ENCODE results near the gene SMCO2.
A peak's percentile ranks its signal among the peaks of the same experiment; 100 is the strongest.

The SMCO2 gene

DNA sequence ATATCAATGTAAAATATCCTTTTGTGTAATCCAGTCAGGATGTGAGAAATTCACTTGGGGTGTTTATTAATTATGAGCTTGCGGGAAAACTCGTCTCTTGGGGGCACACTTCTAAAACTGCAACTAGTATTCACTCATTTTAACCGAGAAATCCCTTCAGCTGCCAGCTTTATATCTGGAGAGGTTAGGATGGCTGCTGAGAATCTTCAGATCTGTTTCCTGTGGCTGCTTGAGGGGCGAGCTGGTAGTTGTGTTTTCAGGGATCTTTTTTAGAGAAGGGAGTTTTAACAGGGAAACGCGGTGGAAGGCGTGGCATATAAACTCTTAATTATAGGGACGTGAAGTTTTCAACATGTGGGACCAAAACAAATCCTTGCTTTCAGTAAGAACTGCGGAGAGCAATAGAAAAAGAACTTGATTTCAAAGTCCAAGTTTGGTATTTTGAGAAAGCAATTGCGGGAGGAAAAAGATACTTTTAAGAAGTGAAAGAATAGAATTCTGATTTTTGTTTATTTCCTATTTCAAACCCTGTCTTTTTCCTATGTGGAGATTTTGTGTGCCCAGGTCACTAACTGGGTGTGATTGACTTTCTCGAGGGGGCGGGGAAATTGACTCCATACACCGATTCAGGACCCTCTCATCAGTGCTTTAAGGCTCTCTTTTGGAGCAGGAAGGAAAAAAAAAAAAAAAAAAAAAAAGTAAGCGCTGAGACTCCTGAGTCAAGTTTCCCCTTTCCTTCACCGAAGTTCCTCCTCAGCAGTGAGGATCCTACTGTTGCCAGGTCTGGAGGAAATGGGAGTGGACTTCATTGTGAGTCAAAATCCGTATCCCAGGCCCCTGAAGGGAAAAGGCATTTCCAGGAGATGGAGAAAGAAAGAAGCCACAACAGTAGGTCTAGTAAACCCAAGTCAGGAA, 78.6 kb downstream of the SMCO2 start:
- TF ChIP-seq JUND (IDR thresholded peaks at IDR 0.05; ENCODE audit: low read depth), result no peak
- peak in 1 of 2 experiments; percentile 9 for DNase-seq (ENCODE audit: low read depth in 1 of 2, low spot score in 1 of 2)
- in situ Hi-C loops (cut with HindIII; ENCODE audit: low pct_unique_long_range_greater_than_20kb, low sequenced_read_pairs), result no loop called here

GRCh38 chr12:27527512-27527911, 81.0 kb downstream of the SMCO2 start:
- no peak for TF ChIP-seq JUND (IDR thresholded peaks at IDR 0.05; ENCODE audit: low read depth)
- in situ Hi-C loops (cut with HindIII; ENCODE audit: low pct_unique_long_range_greater_than_20kb, low sequenced_read_pairs), result no loop called here
- no peak for DNase-seq (ENCODE audit: low read depth in 1 of 2, low spot score in 1 of 2)

DNA sequence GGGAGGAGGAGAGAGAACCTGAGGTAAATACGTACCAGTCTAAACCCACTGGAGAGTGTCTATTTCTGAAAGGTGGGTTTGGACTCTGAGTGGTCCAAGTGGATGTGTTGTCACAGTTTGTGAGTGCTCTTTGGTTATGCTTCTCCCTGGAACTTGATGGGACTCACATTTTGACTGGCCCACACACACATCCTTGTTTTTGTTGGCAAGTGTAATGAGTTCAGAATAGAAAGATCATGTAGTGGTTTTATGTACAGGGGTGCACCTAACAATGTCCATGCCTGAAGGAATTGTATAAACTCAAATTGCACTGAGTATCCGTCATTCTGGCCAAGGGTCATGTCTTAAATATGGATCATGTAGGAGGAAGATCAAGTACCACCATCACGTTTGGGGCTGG, 82.3 kb downstream of the SMCO2 start:
- in situ Hi-C loops (cut with HindIII; ENCODE audit: low pct_unique_long_range_greater_than_20kb, low sequenced_read_pairs), result no loop called here
- no peak for TF ChIP-seq JUND (IDR thresholded peaks at IDR 0.05; ENCODE audit: low read depth)
- DNase-seq (ENCODE audit: low read depth in 1 of 2, low spot score in 1 of 2), result no peak

- in situ Hi-C loops (cut with HindIII; ENCODE audit: low pct_unique_long_range_greater_than_20kb, low sequenced_read_pairs), result no loop called here
- no peak for TF ChIP-seq JUND (IDR thresholded peaks at IDR 0.05; ENCODE audit: low read depth)
Observed at GRCh38 chr12:27530157-27530922, 83.8 kb downstream of the SMCO2 start.

DNA sequence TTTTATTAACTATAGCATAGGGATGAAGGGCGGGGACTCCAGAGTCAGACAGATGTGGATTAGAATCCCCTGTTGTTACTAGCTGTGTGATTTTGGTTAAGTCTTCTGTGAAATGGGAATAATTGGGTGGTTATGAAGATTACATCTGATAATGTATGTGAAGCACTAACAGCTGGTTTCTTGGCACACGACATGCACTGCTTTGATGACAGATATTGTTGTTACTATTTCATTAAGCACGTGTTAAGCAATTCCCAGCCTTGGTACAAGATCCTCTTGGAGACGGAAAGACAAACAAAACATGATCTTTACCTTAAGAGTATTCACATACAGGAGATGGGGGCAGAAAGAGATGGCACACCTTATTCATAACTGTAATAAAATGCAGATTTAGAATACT, 85.4 kb downstream of the SMCO2 start:
- in situ Hi-C loops (cut with HindIII; ENCODE audit: low pct_unique_long_range_greater_than_20kb, low sequenced_read_pairs), result no loop called here
- no peak for TF ChIP-seq JUND (IDR thresholded peaks at IDR 0.05; ENCODE audit: low read depth)
- no peak for DNase-seq (ENCODE audit: low read depth in 1 of 2, low spot score in 1 of 2)

More at GRCh38 chr12:27530157-27530922, 83.8 kb downstream of the SMCO2 start:
- DNase-seq (ENCODE audit: low read depth in 1 of 2, low spot score in 1 of 2), result no peak

GRCh38 chr12:27534060-27534764, 87.7 kb downstream of the SMCO2 start:
- no peak for DNase-seq (ENCODE audit: low read depth in 1 of 2, low spot score in 1 of 2)
- in situ Hi-C loops (cut with HindIII; ENCODE audit: low pct_unique_long_range_greater_than_20kb, low sequenced_read_pairs), result no loop called here
- TF ChIP-seq JUND (IDR thresholded peaks at IDR 0.05; ENCODE audit: low read depth), result no peak

DNA sequence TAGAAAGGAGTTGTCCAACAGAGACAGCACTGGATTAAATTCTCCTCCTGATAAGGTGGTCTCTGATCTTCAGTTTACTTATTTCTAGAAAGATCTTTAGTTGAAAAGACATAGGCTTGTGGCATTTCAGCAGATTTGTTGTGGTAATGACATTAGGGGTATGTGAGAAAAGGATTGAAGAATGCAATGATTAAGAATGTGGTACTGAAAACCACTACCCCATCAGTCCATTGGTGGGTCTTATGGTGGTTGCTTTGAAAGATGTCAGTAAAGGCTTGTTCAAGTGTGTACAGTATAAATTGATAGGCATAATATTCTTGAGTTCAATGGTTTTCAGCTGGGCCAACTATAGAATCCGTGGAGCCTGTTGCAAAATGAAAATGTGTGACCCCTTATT, 88.2 kb downstream of the SMCO2 start:
- in situ Hi-C loops (cut with HindIII; ENCODE audit: low pct_unique_long_range_greater_than_20kb, low sequenced_read_pairs), result no loop called here
- no peak for DNase-seq (ENCODE audit: low read depth in 1 of 2, low spot score in 1 of 2)
- TF ChIP-seq JUND (IDR thresholded peaks at IDR 0.05; ENCODE audit: low read depth), result no peak

DNA sequence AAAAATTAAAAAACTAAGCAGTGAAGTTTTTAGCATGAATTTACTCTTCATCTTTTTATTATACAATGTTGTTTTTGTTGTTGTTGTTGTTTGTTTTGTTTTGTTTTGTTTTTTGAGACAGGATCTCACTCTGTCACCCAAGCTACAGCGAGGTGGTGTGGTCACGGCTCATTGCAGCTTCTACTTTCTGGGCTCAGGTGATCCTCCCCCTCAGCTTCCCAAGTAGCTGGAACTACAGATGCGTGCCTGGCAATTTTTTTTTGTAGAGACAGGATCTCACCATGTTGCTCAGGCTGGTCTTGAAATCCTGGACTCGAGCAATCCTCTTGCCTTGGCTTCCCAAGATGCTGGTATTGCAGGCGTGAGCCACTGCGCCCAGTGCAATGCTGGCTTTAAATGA, 88.8 kb downstream of the SMCO2 start:
- in situ Hi-C loops (cut with HindIII; ENCODE audit: low pct_unique_long_range_greater_than_20kb, low sequenced_read_pairs), result no loop called here
- no peak for DNase-seq (ENCODE audit: low read depth in 1 of 2, low spot score in 1 of 2)
- TF ChIP-seq JUND (IDR thresholded peaks at IDR 0.05; ENCODE audit: low read depth), result no peak

GRCh38 chr12:27537855-27538675, 91.5 kb downstream of the SMCO2 start:
- in situ Hi-C loops (cut with HindIII; ENCODE audit: low pct_unique_long_range_greater_than_20kb, low sequenced_read_pairs), result no loop called here
- TF ChIP-seq JUND (IDR thresholded peaks at IDR 0.05; ENCODE audit: low read depth), result no peak
- no peak for DNase-seq (ENCODE audit: low read depth in 1 of 2, low spot score in 1 of 2)

GRCh38 chr12:27539191-27539631, 92.7 kb downstream of the SMCO2 start:
- in situ Hi-C loops (cut with HindIII; ENCODE audit: low pct_unique_long_range_greater_than_20kb, low sequenced_read_pairs), result no loop called here
- no peak for DNase-seq (ENCODE audit: low read depth in 1 of 2, low spot score in 1 of 2)
- no peak for TF ChIP-seq JUND (IDR thresholded peaks at IDR 0.05; ENCODE audit: low read depth)

- no peak for TF ChIP-seq JUND (IDR thresholded peaks at IDR 0.05; ENCODE audit: low read depth)
- in situ Hi-C loops (cut with HindIII; ENCODE audit: low pct_unique_long_range_greater_than_20kb, low sequenced_read_pairs), result no loop called here
- DNase-seq (ENCODE audit: low read depth in 1 of 2, low spot score in 1 of 2), result no peak
Observed at GRCh38 chr12:27541031-27541719, 94.6 kb downstream of the SMCO2 start.

Measured in T47D (cell line).